Amniotic epithelial cell (primary cell): Measurements from ENCODE around the gene PTF1A.

Source experiments
- DNase-seq: peaks from one replicate; pipeline ENCODE4 v3.0.0-alpha.2; 2010; ENCODE audit warnings: low read depth

The PTF1A gene

GRCh38 chr10:23186697-23187096, 5.4 kb upstream of the PTF1A start:
- DNase-seq, result no peak

- no peak for DNase-seq
These were observed 5.0 kb upstream of the PTF1A start for GRCh38 chr10:23187155-23187554.

- DNase-seq, result no peak
These were observed 3.1 kb upstream of the PTF1A start for GRCh38 chr10:23189024-23189423.

DNA sequence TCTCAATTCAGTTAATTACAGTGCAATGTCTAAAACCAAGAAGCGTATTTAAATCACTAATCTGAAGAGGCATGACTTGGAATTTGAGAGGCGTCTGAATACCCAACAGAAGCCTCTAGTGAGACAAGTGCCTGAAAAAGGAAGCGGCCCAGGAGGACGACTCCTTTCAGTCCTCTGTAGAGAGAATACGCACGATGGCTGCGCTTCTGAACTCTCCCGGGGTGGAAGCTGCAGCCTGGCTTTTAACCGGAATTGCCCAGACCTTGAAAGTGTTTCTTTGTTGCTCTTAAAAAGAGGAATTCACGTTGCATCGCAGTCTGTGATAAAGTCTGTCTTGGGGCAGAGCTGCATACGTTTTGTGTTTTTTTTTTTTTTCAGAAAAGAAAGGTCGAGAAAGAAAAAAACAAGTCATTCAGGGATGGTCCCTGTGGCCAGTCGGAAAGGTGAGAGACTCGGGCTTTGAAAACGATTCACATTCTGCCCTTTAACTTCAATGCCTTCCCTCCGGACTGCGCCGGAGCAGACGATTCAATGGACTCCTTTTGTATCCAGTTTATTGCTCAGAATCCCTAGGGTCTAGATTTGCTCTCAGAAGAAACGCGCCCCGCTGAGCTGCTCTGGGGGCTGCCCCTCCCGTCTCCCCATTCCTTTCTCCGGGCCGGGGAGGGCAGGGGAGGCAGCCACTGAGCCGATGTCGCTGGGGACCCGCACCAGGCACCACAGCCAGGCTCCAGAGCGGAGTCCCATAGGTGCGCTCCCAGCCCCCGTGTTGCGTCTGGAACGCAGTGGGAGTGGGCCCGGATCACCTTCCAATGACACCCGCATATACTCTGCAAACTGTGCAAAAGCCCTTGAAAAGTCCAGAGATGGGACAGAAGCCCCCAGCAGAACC, 994 bp upstream of the PTF1A start:
- DNase-seq, result no peak

- DNase-seq, result no peak
These were observed 761 bp downstream of the PTF1A start for GRCh38 chr10:23192712-23193434.

DNA sequence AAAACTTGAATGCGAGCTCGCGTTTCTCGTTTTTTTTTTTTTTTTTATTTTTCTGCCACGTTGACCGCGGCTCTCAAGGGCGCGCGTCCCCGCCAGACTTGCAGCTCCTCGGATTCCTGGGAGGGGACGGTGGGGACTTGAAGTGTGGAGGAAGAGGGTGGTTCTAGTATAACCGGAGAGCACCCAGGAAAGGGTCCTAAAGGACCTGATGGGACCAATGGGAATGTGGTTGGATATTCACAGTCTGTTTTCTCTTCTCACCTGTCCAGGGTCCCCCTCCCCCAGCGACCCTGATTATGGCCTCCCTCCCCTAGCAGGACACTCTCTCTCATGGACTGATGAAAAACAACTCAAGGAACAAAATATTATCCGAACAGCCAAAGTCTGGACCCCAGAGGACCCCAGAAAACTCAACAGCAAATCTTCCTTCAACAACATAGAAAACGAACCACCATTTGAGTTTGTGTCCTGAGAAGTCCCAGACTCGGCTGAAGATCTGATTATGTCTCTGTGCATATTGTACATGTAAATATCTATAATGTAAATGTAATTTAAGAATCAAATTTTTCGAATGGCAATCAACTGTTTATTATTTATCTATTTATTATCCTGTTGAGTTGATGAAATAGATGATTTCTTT, 1.4 kb downstream of the PTF1A start:
- no peak for DNase-seq

DNA sequence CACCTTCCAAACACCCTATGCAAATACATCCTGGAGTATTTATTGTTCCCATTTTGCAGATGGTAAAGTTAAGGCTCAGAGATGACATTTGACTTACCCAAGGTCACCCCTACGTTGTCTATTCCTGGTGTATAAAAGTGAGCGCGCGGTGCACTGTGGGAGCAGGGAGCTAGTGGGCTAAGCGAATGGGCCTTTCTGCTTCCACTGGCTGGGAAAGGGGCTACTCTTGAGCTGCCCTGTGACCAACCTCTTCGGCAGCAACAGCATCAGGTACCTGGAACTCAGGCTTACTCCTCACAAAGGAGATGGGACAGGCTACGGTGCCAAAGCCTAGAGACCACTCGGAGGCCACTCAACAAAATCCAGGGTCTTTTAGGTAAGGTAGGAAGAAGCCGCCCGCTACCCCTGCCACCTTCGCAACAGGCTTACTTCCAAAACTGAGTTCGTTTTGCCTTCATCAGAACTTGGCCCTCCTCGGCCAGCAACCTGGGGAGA, 2.4 kb downstream of the PTF1A start:
- DNase-seq, result no peak

DNA sequence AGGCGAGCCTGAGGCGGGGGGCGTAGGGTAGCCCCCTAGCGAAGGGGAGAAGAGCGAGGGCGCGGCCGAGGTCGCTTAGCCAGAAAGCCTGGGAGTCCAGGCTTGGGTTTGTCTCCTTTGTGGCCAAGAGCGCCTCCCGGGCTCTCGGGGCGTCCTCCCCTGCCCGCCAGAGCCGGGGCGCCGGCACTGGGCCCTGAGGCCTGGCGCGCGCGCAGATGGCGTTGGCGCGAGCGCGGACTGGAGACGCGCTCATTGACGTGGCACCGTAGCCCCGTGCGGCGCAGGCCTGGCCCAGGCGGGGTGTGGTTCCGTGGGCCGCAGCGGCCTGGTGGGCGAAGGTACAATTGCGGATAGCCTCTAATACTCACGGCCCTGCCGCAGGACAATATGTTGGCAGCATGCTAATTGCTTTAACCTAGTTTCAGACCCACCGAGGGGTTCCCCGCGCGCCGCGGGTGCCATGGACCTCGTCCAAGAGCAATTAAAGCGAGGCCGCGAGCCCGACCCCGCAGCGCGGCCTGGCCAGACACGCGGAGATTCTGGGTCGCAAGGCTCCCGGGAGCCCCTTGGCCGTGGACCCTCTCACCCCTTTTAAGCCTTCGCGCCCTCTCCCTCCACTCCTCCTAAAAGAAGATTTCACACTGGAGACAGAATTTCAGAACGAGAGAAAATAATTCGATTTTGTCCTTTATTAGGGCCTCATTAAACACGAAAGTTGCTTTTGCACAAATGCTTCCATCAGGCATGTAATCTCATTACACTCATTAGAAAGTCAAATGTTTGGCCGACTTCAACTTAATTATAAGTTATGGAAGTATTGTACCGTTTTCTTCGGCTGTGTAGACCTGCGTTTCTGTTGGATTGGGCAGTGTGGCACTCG, 3.1 kb downstream of the PTF1A start:
- DNase-seq, result no peak

- no peak for DNase-seq
These were observed 3.9 kb downstream of the PTF1A start for GRCh38 chr10:23195846-23196600.

- DNase-seq, result no peak
These were observed 4.8 kb downstream of the PTF1A start for GRCh38 chr10:23196915-23197314.

GRCh38 chr10:23197416-23197861, 5.3 kb downstream of the PTF1A start:
- DNase-seq, result no peak

DNA sequence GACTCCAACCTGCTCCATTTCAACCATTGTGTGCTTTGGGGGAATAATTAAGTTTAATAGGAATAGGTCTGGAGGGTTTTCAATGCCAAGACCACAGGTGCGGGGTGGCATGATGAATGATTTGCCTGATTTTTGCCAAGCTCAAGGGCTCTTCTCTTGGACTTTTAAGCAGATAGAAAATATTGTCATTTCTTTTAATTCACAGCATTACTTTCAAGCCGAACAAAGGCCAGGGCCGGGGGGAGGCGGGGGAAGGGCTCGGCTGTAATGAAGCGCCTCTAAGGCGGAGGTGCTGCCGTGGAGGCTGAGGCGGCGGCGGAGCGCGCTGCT, 6.5 kb downstream of the PTF1A start:
- no peak for DNase-seq

GRCh38 chr10:23198940-23199767, 7.0 kb downstream of the PTF1A start:
- DNase-seq, result no peak

GRCh38 chr10:23199768-23200511, 7.8 kb downstream of the PTF1A start:
- DNase-seq, result no peak

DNA sequence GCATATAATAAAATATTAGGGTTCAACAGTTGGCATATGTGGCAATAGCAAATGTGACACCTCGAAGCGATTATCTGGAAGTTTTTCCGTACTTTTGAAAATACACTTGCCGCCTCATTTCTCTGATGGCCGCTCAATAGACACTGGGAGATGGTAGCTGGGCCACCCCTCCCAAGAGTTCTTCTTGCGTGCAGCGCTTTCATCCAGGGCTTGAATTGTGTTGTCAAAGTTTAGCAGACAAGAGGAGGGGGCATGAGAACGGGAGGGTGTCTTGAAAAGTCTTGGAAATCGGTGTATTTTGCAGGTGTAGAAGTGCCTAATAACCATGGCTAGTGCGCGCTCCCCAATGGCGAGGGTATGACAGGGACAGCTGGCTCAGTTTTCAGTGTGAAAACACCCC, 8.5 kb downstream of the PTF1A start:
- DNase-seq, result no peak

GRCh38 chr10:23200997-23201652, 9.0 kb downstream of the PTF1A start:
- DNase-seq, result no peak

DNA sequence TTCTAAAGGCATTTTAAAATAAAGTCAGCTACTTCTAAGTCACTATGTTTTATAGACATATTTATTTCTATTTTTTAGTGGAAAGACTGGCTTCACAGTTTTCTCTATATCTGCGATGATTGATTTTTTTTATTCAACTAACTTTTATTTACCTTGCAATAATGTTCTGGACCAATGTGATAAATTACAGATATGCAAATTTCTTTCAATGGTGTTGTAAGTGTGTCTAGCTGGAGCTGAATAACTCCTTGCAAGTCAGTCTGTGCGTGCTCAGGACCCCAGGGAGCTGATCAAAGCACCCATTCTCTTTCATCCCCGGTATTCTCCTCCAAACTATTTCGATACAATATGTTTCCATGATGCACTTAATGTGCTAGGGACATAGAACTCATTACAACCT, 9.7 kb downstream of the PTF1A start:
- no peak for DNase-seq

GRCh38 chr10:23202779-23203178, 10.7 kb downstream of the PTF1A start:
- DNase-seq, result no peak
